ENCODE data around the gene TMEM266. TPM values are rescaled to one million over a fixed set of nuclear protein-coding genes. Genes with fewer than 3 reads are reported as not detected.

TMEM266 gene
- total RNA-seq, 1 donor: not detected

GRCh38 chr15:76201536-76202255, 141.9 kb downstream of the TMEM266 start:
- peaks cover 4% of the 10 kb centered on the region for H3K4me1 ChIP-seq (ENCODE audit: insufficient read depth, low read length)
- H3K27me3 ChIP-seq (ENCODE audit: insufficient read depth, low read length): no peaks in the 10 kb centered on the region
- H3K9me3 ChIP-seq (ENCODE audit: low read depth, low read length): no peaks in the 10 kb centered on the region
- no peak overlapping the region for H3K4me3 ChIP-seq (ENCODE audit: low read length)

- no peak overlapping the region for H3K4me3 ChIP-seq (ENCODE audit: low read length)
- H3K27me3 ChIP-seq (ENCODE audit: insufficient read depth, low read length): no peaks in the 10 kb centered on the region
- no peaks in the 10 kb centered on the region for H3K9me3 ChIP-seq (ENCODE audit: low read depth, low read length)
- no peaks in the 10 kb centered on the region for H3K4me1 ChIP-seq (ENCODE audit: insufficient read depth, low read length)
Observed at GRCh38 chr15:76203346-76204108, 143.7 kb downstream of the TMEM266 start.

DNA sequence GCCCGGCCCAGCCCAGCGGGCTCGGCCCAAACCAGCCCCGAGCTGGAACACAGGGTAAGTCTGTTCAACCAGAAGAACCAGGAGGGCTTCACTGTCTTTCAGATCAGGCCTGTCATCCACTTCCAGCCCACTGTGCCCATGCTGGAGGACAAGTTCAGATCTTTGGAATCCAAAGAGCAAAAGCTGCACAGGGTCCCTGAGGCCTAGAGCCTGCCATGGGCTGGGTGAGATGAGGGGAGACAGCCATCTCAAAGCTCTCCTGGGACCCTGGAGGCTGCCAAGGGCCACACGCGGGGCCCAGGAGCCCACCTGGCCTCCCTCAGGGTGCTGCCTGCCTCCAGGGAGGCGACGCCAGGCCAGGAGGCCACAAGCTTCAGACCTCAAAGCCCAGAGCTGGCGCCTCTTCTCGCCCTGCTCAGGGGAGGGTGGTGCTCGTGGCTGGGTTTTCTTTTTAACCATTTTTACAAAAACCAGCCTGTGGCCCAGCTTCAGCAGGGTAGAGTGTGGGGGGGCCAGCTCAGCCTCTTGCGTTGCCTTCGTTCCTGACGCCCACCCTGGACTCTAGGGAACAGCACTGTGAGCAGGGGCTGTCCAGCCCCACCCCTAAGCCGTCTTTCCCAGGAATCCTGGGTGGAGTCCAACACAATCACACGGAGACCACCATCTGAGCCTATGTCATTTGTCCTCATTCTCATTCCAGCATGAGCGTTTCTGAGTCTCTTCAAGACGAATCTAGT, 144.5 kb downstream of the TMEM266 start:
- no peaks in the 10 kb centered on the region for H3K9me3 ChIP-seq (ENCODE audit: low read depth, low read length)
- H3K4me3 ChIP-seq (ENCODE audit: low read length): no peak overlapping the region
- H3K27me3 ChIP-seq (ENCODE audit: insufficient read depth, low read length): no peaks in the 10 kb centered on the region
- H3K4me1 ChIP-seq (ENCODE audit: insufficient read depth, low read length): no peaks in the 10 kb centered on the region

DNA sequence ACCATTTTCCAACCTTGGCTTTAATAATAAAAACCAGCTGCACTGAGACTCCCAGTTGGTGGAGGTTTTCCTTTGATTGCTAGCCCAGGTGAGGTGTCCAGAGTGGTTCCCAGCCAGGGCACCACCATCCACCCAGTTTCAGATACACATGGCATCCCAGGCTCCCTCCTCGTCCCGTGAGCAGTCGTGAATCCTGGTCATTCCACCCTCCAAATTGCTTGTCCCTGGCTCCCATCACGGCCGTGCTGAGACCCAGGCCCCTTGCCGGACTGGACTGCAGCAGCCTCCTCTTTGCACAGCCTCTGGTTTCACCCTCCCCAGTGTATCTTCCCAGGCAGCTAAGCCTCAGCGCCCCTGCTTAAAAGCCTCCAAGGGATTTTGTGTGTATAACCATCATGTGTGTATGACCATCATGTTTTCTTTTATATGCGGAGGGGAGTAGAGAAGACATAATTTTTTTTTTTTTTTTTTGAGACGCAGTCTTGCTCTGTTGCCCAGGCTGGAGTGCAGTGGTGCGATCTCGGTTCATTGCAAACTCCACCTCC, 145.2 kb downstream of the TMEM266 start:
- no peaks in the 10 kb centered on the region for H3K9me3 ChIP-seq (ENCODE audit: low read depth, low read length)
- H3K4me3 ChIP-seq (ENCODE audit: low read length): no peak overlapping the region
- no peaks in the 10 kb centered on the region for H3K27me3 ChIP-seq (ENCODE audit: insufficient read depth, low read length)
- H3K4me1 ChIP-seq (ENCODE audit: insufficient read depth, low read length): no peaks in the 10 kb centered on the region

DNA sequence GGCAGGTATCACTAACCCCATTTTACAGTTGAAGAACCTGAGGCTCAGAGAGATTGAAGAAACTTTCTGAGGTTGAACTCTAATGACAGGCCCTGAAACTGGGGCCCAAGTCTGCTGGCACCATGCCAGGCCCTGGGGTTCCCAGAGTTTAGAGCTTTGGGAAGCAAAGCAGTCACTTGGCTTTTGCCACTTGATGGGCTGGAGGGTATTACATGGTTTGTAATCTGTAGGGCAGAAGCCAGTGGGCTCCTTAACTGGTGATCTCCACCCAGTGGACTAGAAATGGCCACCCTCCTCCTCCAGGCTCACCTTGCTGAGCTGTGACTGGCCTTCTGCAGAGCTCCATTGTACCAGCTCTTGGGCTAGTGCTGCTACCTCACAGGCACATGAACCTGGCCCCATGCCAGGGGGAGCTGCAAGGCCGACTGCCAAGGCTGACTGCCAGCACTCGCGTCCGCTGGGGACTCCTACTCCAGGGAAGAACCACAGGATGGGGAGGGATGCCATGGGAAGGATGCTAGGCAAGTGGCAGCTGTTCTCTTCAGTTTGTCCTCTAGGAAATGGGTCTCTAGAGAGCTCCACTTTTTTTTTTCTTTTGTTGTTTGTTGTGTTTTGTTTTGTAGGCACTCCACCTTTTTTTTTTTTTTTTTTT, 146.7 kb downstream of the TMEM266 start:
- H3K9me3 ChIP-seq (ENCODE audit: low read depth, low read length): no peaks in the 10 kb centered on the region
- no peaks in the 10 kb centered on the region for H3K4me1 ChIP-seq (ENCODE audit: insufficient read depth, low read length)
- no peak overlapping the region for H3K4me3 ChIP-seq (ENCODE audit: low read length)
- H3K27me3 ChIP-seq (ENCODE audit: insufficient read depth, low read length): no peaks in the 10 kb centered on the region

GRCh38 chr15:76208084-76208785, 148.4 kb downstream of the TMEM266 start:
- Histone ChIP-seq H3K9me3 (ENCODE audit: low read depth, low read length) (no peaks in the 10 kb centered on the region), H3K4me3 (ENCODE audit: low read length) (no peak overlapping the region), H3K27me3 (ENCODE audit: insufficient read depth, low read length) (no peaks in the 10 kb centered on the region), H3K4me1 (ENCODE audit: insufficient read depth, low read length) (no peaks in the 10 kb centered on the region)

- no peaks in the 10 kb centered on the region for H3K27me3 ChIP-seq (ENCODE audit: insufficient read depth, low read length)
- no peaks in the 10 kb centered on the region for H3K4me1 ChIP-seq (ENCODE audit: insufficient read depth, low read length)
- H3K4me3 ChIP-seq (ENCODE audit: low read length): no peak overlapping the region
- H3K9me3 ChIP-seq (ENCODE audit: low read depth, low read length): no peaks in the 10 kb centered on the region
Observed at GRCh38 chr15:76208786-76209424, 149.1 kb downstream of the TMEM266 start.

DNA sequence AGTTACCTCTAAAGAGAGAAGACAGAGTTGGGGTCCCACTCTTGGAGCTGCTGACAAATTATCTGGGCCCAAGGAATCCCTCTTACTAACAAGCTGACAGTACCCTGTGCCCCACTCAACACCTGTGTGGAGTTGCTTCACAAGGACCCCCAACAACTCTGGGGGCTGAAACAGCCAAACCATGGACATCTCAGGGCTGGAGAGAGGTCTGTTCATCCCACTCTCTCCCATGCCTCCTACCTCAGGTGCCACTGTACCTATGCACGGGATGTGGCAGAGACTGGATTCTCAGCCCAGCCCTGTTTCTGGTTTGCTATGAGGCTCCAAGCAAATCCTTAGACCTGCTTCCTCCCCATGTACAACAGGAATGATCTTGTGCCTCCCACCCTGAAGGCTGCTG, 149.7 kb downstream of the TMEM266 start:
- no peaks in the 10 kb centered on the region for H3K9me3 ChIP-seq (ENCODE audit: low read depth, low read length)
- H3K27me3 ChIP-seq (ENCODE audit: insufficient read depth, low read length): no peaks in the 10 kb centered on the region
- no peak overlapping the region for H3K4me3 ChIP-seq (ENCODE audit: low read length)
- H3K4me1 ChIP-seq (ENCODE audit: insufficient read depth, low read length): no peaks in the 10 kb centered on the region

DNA sequence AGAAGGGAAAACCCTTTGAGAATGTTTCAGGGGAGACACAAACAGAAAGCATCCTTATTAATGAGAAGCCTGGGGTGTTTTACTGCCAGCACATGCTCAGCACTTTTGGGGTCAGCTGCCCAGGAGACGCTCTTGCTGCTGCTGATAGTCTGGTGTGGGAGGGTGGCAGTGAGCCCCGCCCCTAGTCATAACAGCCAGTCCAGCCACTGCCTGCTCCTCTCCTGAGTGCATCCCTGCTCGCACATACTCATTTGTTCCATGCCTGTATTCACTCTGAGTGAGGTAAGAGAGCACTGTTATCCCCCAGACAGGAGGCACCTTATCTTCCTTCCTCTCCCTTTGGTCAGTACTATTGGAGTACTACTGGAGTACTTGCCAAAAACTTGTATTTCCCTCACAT, 150.2 kb downstream of the TMEM266 start:
- Histone ChIP-seq H3K27me3 (ENCODE audit: insufficient read depth, low read length) (no peaks in the 10 kb centered on the region), H3K4me3 (ENCODE audit: low read length) (no peak overlapping the region), H3K9me3 (ENCODE audit: low read depth, low read length) (no peaks in the 10 kb centered on the region), H3K4me1 (ENCODE audit: insufficient read depth, low read length) (no peaks in the 10 kb centered on the region)

DNA sequence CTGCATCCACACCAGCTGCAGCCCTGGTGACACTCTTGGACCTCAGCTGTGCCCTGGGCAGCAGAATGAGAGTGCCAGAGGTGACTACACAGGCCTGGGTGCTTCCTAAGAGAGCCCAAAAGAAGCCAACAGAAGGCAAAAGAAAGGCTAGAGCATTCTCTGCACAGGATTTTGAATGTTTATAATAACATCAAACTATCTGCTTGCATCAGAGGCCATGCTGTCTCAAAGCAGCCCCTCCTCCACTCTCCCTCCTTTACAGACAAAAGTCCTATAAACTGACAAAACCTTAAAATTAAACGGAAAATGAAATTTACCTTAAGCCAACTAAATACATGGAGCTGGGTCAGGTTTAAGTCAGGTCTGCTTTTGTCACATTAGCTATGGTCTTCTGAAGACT, 155.8 kb downstream of the TMEM266 start:
- Histone ChIP-seq H3K27me3 (ENCODE audit: insufficient read depth, low read length) (no peaks in the 10 kb centered on the region), H3K4me3 (ENCODE audit: low read length) (no peak overlapping the region), H3K9me3 (ENCODE audit: low read depth, low read length) (no peaks in the 10 kb centered on the region), H3K4me1 (ENCODE audit: insufficient read depth, low read length) (no peaks in the 10 kb centered on the region)

DNA sequence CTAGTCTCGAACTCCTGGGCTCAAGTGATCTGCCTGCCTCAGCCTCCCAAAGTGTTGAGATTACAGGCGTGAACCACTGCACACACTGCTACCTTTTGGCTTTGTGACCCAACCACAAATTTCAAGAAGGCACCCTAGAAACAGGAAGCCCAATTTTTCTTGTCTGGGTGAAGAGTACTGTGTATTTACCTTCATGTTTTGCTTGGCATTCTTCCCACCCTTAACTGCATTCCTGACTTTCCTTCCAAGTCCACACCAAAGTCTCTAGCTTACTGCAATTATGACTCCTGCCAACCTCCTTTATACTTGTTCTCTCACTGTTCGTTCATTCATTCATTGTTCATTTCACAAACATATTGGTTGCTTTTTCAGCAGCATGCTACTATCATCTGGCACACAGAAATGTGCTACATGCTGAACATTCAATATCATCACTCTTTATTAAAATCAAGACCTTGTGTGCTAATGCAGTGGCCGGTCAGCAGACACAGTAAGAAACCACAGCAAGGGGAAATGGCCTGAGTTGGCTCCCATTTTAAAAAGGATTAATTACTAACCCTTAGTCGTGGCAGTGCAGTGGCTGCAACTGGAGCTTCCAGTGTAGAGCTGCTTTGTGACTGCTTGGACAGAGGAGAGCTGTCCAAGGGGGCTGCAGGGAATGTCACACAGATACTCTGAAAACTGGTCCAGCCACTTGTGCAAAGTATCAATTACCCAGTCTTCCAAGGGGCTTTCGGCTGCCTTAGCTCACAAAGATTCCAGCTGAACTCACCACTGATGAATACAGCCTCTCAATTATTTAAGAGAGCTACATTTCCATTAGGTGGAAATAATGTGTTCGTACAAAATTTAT, 157.5 kb downstream of the TMEM266 start:
- no peaks in the 10 kb centered on the region for H3K27me3 ChIP-seq (ENCODE audit: insufficient read depth, low read length)
- no peaks in the 10 kb centered on the region for H3K4me1 ChIP-seq (ENCODE audit: insufficient read depth, low read length)
- H3K4me3 ChIP-seq (ENCODE audit: low read length): no peak overlapping the region
- no peaks in the 10 kb centered on the region for H3K9me3 ChIP-seq (ENCODE audit: low read depth, low read length)

GRCh38 chr15:76217882-76218217, 158.1 kb downstream of the TMEM266 start:
- Histone ChIP-seq H3K4me1 (ENCODE audit: insufficient read depth, low read length) (no peaks in the 10 kb centered on the region), H3K9me3 (ENCODE audit: low read depth, low read length) (no peaks in the 10 kb centered on the region), H3K27me3 (ENCODE audit: insufficient read depth, low read length) (no peaks in the 10 kb centered on the region), H3K4me3 (ENCODE audit: low read length) (no peak overlapping the region)

GRCh38 chr15:76221085-76221767, 161.4 kb downstream of the TMEM266 start:
- no peaks in the 10 kb centered on the region for H3K4me1 ChIP-seq (ENCODE audit: insufficient read depth, low read length)
- H3K4me3 ChIP-seq (ENCODE audit: low read length): no peak overlapping the region
- no peaks in the 10 kb centered on the region for H3K9me3 ChIP-seq (ENCODE audit: low read depth, low read length)
- no peaks in the 10 kb centered on the region for H3K27me3 ChIP-seq (ENCODE audit: insufficient read depth, low read length)

Data from mononuclear cell (primary cell).